ENCODE measurements around the gene MAN2A2. TPM values are rescaled to one million over a fixed set of nuclear protein-coding genes. Genes with fewer than 3 reads are reported as not detected.

The MAN2A2 gene
- total RNA-seq, 1 donor from 2014 or later = 58.5 TPM

DNA sequence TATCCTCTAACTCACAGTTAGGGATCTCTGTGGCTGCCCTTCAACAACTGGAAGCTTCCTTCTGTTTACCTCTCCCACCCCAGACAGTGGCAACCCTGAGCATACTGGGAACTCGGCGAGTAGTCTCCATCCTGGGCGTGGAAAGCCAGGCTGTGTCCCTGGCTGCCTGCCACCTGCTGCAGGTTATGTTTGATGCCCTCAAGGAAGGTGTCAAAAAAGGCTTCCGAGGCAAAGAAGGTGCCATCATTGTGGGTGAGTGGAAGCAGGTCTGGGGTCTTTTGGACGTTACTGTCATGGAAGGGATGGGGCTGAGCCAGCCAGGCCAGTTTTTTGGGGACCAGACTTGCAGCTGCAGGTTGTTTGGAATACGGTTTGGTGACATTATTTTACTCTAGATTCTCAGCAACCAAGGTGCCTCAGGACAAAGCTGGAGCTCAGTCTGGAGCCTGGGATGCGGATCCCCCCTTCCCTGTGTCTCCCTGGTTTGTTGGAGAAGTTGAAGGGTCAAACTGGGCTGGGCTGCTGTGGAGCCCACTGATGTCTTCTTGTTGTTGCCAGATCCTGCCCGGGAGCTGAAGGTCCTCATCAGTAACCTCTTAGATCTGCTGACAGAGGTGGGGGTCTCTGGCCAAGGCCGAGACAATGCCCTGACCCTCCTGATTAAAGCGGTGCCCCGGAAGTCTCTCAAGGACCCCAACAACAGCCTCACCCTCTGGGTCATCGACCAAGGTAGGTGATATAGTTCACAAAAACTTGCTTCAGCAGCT is 39.4 kb downstream of the MAN2A2 start:
- DNase-seq (ENCODE audit: low spot score) = no peak

DNA sequence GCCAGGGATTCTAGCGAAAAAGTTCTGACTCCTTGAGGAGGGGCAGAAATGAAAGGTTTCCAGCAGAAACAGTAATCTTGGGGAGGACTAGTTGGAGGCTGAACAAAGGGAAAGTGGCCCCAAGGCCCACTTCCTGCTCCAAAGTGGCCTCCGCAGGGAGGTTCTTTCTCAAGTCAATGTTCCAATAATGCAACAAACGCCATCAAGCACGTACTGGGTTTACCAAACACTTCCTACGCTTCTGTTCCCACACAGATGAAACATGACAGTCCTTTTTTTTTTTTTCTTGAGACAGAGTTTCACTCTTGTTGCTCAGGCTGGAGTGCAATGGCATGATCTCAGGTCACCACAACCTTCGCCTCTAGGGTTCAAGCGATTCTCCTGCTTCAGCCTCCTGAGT is 42.0 kb downstream of the MAN2A2 start:
- DNase-seq (ENCODE audit: low spot score) = no peak

DNA sequence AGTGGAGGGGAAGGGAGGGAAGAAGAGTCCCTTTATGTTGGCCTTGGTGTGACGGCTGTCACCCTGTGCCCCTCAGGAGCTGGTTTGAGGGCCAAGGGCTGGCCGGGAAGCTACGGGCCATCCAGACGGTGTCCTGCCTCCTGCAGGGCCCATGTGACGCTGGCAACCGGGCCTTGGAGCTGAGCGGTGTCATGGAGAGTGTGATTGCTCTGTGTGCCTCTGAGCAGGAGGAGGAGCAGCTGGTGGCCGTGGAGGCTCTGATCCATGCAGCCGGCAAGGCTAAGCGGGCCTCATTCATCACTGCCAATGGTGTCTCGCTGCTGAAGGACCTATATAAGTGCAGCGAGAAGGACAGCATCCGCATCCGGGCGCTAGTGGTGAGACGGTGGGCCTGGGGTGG is 43.4 kb downstream of the MAN2A2 start:
- DNase-seq (ENCODE audit: low spot score) = no peak

DNA sequence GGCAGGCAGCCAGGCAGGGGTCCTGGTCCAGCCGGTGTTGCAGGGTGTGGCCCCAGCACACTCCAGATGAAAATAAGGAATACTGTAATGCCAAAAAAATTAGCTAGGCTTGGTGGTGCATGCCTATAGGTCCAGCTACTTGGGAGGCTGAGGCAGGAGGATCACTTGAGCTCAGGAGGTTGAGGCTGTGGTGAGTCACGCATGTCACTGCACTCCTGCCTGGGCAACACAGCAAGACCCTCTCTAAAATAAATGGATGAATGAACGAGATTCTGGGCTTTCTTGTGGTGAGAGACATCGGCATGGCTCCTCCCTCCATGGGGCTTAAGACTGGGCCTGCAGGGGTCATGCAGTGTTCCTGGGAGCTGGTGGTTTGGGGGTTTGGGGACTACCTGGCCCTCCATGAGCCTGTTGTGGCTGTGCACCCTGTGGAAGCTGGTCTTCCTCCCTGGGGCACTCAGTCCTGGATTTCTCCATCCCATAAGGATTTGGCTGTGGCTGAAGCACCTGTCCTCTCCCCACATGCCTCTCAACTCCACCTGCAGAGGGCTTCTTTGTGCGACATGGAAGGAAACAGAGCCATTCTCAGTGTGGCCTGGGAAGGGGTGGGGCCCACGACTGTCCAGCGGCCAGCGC is 44.0 kb downstream of the MAN2A2 start:
- DNase-seq (ENCODE audit: low spot score) = no peak

- DNase-seq (ENCODE audit: low spot score) = no peak
Observed at GRCh38 chr15:90947577-90948357, 44.7 kb downstream of the MAN2A2 start.

- no peak for DNase-seq (ENCODE audit: low spot score)
Observed at GRCh38 chr15:90948506-90948905, 45.4 kb downstream of the MAN2A2 start.

GRCh38 chr15:90949979-90950675 is 47.0 kb downstream of the MAN2A2 start:
- no peak for DNase-seq (ENCODE audit: low spot score)

- no peak for DNase-seq (ENCODE audit: low spot score)
Observed at GRCh38 chr15:90950676-90951075, 47.6 kb downstream of the MAN2A2 start.

DNA sequence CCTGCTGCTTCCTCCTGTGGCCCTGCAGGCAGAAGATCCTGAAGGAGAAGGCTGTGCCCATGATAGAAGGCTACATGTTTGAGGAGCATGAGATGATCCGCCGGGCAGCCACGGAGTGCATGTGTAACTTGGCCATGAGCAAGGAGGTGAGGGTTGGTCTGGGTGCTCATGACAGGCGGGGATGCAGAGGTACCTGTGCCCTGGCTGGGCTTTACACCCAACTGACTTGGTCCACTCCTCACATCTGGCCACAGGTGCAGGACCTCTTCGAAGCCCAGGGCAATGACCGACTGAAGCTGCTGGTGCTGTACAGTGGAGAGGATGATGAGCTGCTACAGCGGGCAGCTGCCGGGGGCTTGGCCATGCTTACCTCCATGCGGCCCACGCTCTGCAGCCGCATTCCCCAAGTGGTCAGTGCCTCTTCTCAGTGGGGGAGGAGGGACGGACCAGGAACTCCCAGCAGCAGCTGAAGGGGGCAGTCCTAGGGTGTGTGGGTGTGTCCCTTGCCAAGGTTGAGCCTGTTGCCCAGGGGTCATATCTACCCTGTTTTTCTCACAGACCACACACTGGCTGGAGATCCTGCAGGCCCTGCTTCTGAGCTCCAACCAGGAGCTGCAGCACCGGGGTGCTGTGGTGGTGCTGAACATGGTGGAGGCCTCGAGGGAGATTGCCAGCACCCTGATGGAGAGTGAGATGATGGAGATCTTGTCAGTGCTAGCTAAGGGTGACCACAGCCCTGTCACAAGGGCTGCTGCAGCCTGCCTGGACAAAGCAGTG is 50.0 kb downstream of the MAN2A2 start:
- no peak for DNase-seq (ENCODE audit: low spot score)

DNA sequence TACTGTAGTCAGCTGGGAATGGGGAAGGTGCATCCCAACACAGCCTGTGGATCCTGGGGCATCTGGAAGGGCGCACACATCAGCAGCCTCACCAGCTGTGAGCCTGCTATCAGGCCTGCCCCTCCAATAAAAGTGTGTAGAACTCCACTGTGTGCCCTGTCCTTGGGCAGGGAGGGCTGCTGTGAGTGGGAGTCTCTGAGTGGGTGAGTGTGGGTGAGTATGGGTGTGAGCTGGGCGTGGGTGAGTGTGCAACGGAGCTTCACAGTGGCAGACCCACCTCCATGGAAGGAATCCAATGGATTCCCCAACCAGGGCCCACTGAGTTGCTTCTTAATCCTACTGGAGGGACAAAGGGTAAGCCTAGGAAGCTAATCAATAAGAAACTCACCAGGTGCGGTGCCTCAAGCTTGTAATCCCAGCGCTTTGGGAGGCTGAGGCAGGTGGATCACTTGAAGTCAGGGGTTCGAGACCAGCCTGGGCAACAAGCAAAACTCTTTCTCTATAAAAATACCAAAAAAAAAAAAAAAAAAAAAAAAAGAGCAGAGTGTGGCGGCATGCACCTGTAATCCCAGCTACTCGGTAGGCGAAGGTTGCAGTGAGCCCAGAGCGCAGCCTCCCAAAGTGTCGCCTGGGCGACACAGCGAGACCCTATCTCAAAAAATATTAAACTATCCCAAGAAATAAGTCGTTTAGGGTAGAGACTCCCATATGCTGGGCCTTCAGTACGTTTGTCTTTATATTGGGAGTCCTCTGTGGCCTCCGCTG is 51.0 kb downstream of the MAN2A2 start:
- no peak for DNase-seq (ENCODE audit: low spot score)

GRCh38 chr15:90954712-90955623 is 51.9 kb downstream of the MAN2A2 start, which contains the start of gene RCCD1:
TSS of gene RCCD1 (plus strand) at chr15:90954884. CDS start at chr15:90956735, 1,851 bp downstream.
- DNase-seq (ENCODE audit: low spot score) = peak; percentile 96

DNA sequence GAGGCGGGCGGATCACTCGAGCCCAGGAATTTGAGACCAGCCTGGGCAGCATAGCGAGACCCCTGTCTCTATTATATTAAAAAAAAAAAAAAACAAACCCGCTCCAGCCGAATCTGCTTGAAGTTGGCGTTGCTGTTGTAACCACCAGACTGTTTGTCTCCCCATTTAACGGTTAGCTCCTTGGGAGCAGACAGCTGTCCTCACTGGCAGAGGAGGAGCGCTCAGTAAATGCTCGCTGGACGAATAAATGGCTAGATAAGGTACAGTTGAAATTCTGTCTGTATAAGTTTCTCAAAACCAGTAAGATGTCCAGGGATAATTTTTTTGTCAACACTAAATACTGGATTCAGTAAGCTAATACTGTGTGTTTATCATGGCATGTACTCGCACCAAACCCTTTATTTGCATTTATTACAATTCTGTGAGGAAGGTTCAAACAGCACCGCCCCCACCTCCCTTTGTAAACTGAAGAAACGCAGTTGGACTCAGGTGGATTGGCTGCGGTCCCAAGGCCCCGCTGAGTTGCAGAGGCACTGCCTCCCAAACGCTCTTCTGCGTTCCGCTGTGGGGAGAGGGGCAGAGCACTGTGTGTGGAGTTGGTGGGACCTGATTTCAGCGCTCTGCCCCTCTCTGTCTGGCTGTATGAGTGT is 52.6 kb downstream of the MAN2A2 start:
- no peak for DNase-seq (ENCODE audit: low spot score)

DNA sequence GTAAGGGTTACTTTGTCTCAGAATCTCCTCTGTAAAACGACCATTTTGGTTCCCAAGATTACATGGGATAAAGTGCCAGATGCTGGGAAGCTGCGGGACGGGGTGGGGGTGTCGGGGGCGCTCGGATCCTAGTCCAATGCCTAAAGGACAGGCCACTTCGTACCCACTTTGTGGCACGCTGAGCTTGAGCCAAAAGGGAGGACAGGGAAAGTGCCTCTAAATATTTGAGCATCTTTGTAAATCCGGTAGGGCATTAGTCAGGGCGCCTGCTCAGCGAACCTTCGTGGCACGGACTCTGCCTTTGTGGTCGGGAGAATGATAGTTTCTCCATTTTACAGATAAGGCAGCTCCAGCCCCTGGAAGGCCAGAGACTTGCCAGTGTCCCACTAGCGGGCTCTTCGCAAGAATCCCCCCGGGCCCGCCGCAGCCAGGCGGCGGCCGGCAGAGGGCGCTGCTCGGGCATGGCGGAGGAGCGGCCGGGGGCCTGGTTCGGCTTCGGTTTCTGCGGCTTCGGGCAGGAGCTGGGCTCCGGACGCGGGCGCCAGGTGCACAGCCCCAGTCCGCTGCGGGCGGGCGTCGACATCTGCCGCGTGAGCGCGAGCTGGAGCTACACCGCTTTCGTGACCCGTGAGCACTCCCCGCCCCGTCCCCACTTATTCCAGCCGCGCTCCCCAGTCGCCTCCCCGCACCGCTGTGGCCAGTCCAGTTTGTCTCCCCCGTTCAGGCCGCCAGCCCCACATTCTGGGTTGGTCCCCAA is 53.4 kb downstream of the MAN2A2 start:
- DNase-seq (ENCODE audit: low spot score) = peak; percentile 76

GRCh38 chr15:90957031-90957790 is 54.1 kb downstream of the MAN2A2 start:
- no peak for DNase-seq (ENCODE audit: low spot score)

GRCh38 chr15:90957791-90958190 is 54.7 kb downstream of the MAN2A2 start:
- DNase-seq (ENCODE audit: low spot score) = no peak

- DNase-seq (ENCODE audit: low spot score) = no peak
Observed at GRCh38 chr15:90959028-90959595, 56.0 kb downstream of the MAN2A2 start.

- DNase-seq (ENCODE audit: low spot score) = peak; percentile 50
Observed at GRCh38 chr15:90959894-90960293, 56.8 kb downstream of the MAN2A2 start.
